ENCODE data around the gene EPN3. TPM values are rescaled to one million over a fixed set of nuclear protein-coding genes. Genes with fewer than 3 reads are reported as not detected.

Gene EPN3
- total RNA-seq, 2 experiments from 2014 or later, result not detected

- Mint-ChIP-seq H3K4me3 (no peak overlapping the region), H3K9me3 (no peaks in the 10 kb centered on the region), H3K36me3 (ENCODE audit: low read depth) (no peaks in the 10 kb centered on the region), H3K4me1 (ENCODE audit: low read depth) (peaks cover 19% of the 10 kb centered on the region), H3K27me3 (peaks cover 62% of the 10 kb centered on the region), H3K27ac (no peak overlapping the region)
- TF ChIP-seq CTCF (IDR thresholded peaks at IDR 0.05), result peak; percentile 17
- intact Hi-C loops (cut with micrococcal nuclease), result no loop called here
- ChIA-PET POLR2A (interaction anchor here (0.7 to 2.1 kb wide), 3 partner anchors 12 to 22 kb away, joined by 3 to 11 read pairs (median 3); no protein-coding TSS in a partner anchor), CTCF (interaction anchor here (0.5 to 2.6 kb wide), 9 partner anchors 10 to 1165 kb away, joined by 3 to 11 read pairs (median 4); no protein-coding TSS in a partner anchor)
- DNase-seq (peak; percentile 42), ATAC-seq (no peak)
Measured at GRCh38 chr17:50563092-50563511, 30.6 kb downstream of the EPN3 start.

GRCh38 chr17:50564916-50565315, 32.4 kb downstream of the EPN3 start:
- ChIA-PET POLR2A (interaction anchor here (0.7 kb wide), 1 partner anchor 76 kb away, joined by 4 read pairs; no protein-coding TSS in a partner anchor), CTCF (no interaction called here)
- intact Hi-C loops (cut with micrococcal nuclease), result no loop called here
- no peak overlapping the region for H3K27ac Mint-ChIP-seq
- no peaks in the 10 kb centered on the region for H3K9me3 Mint-ChIP-seq
- no peak overlapping the region for H3K4me3 Mint-ChIP-seq
- peak; percentile 39 for DNase-seq
- peaks cover 6% of the 10 kb centered on the region for H3K4me1 Mint-ChIP-seq (ENCODE audit: low read depth)
- no peak for TF ChIP-seq CTCF (IDR thresholded peaks at IDR 0.05)
- H3K27me3 Mint-ChIP-seq, result peaks cover 48% of the 10 kb centered on the region
- H3K36me3 Mint-ChIP-seq (ENCODE audit: low read depth), result no peaks in the 10 kb centered on the region
- ATAC-seq, result no peak

- Mint-ChIP-seq H3K4me3 (no peak overlapping the region), H3K4me1 (ENCODE audit: low read depth) (peaks cover 6% of the 10 kb centered on the region), H3K27me3 (peaks cover 45% of the 10 kb centered on the region), H3K36me3 (ENCODE audit: low read depth) (no peaks in the 10 kb centered on the region), H3K9me3 (no peaks in the 10 kb centered on the region), H3K27ac (no peak overlapping the region)
- intact Hi-C loops (cut with micrococcal nuclease), result no loop called here
- POLR2A ChIA-PET, result interaction anchor here (0.7 kb wide), 1 partner anchor 77 kb away, joined by 4 read pairs; no protein-coding TSS in a partner anchor
- no peak for ATAC-seq
- CTCF ChIA-PET, result no interaction called here
- DNase-seq, result no peak
- no peak for TF ChIP-seq CTCF (IDR thresholded peaks at IDR 0.05)
Measured at GRCh38 chr17:50565402-50566350, 33.1 kb downstream of the EPN3 start.

GRCh38 chr17:50566886-50567285, 34.4 kb downstream of the EPN3 start:
- CTCF ChIA-PET, result no interaction called here
- intact Hi-C loops (cut with micrococcal nuclease), result no loop called here
- DNase-seq, result no peak
- no peak for TF ChIP-seq CTCF (IDR thresholded peaks at IDR 0.05)
- H3K36me3 Mint-ChIP-seq (ENCODE audit: low read depth), result no peaks in the 10 kb centered on the region
- POLR2A ChIA-PET, result no interaction called here
- peaks cover 6% of the 10 kb centered on the region for H3K4me1 Mint-ChIP-seq (ENCODE audit: low read depth)
- H3K27me3 Mint-ChIP-seq, result peaks cover 46% of the 10 kb centered on the region
- H3K27ac Mint-ChIP-seq, result no peak overlapping the region
- ATAC-seq, result no peak
- no peak overlapping the region for H3K4me3 Mint-ChIP-seq
- no peaks in the 10 kb centered on the region for H3K9me3 Mint-ChIP-seq

GRCh38 chr17:50568659-50569058, 36.1 kb downstream of the EPN3 start:
- no peaks in the 10 kb centered on the region for H3K9me3 Mint-ChIP-seq
- no peaks in the 10 kb centered on the region for H3K36me3 Mint-ChIP-seq (ENCODE audit: low read depth)
- ATAC-seq (no peak), DNase-seq (no peak)
- no peak overlapping the region for H3K4me3 Mint-ChIP-seq
- CTCF ChIA-PET, result interaction anchor here (1.1 kb wide), 1 partner anchor 57 kb away, joined by 3 read pairs; no protein-coding TSS in a partner anchor
- intact Hi-C loops (cut with micrococcal nuclease), result no loop called here
- no peaks in the 10 kb centered on the region for H3K4me1 Mint-ChIP-seq (ENCODE audit: low read depth)
- no peak overlapping the region for H3K27ac Mint-ChIP-seq
- TF ChIP-seq CTCF (IDR thresholded peaks at IDR 0.05), result no peak
- peaks cover 31% of the 10 kb centered on the region for H3K27me3 Mint-ChIP-seq
- POLR2A ChIA-PET, result no interaction called here

All from activated CD8-positive, alpha-beta T cell treated with anti-CD3 and anti-CD28 coated beads for 36 hours (primary cell).